Right lobe of liver (tissue), 4 donors: Measurements from ENCODE around the gene TFDP3.

ENCODE experiments used
- POLR2A ChIP-seq: fragments of 450-650 bp; IDR thresholded peaks from one replicate; pipeline ENCODE4 v1.6.1; 2017; ENCODE audit warnings: antibody characterized with exemption, mild to moderate bottlenecking
- TF ChIP-seq, protein P1 (sequence below), 4 donors: fragments of 200-600 bp in 3 of 4; fragments of 450-650 bp in 1 of 4; IDR thresholded peaks; one replicate each; pipeline versions ENCODE4 v1.5.1 to v1.8.0; 2016 to 2022; ENCODE audit warnings: antibody characterized with exemption in 4 of 4, mild to moderate bottlenecking in 2 of 4
- donor health status: DM: no; HTN: no; CAD: no.
- donor health status: DM: no; HTN: no; CAD: no.
- donor health status: DM: no; HTN: yes; CAD: no.

DNA sequence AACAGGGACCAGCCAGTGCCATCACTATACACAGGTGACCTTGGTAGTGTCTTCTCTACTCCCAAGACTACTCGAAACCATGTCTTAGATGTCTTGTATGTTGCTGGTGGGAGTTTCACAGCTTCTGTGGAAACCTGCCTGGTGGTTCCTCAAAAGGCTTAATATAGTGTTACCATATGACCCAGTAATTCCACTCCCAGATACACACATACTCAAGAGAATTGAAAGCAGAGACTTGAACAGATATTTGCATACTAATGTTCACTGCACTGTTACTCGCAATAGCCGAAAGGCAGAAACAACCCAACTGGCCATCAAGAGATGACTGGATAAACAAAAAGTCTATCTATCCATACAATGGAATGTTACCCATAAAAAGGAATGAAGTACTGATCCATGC, 3.1 kb downstream of the TFDP3 start:
- TF ChIP-seq, protein P1, sequence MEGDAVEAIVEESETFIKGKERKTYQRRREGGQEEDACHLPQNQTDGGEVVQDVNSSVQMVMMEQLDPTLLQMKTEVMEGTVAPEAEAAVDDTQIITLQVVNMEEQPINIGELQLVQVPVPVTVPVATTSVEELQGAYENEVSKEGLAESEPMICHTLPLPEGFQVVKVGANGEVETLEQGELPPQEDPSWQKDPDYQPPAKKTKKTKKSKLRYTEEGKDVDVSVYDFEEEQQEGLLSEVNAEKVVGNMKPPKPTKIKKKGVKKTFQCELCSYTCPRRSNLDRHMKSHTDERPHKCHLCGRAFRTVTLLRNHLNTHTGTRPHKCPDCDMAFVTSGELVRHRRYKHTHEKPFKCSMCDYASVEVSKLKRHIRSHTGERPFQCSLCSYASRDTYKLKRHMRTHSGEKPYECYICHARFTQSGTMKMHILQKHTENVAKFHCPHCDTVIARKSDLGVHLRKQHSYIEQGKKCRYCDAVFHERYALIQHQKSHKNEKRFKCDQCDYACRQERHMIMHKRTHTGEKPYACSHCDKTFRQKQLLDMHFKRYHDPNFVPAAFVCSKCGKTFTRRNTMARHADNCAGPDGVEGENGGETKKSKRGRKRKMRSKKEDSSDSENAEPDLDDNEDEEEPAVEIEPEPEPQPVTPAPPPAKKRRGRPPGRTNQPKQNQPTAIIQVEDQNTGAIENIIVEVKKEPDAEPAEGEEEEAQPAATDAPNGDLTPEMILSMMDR (IDR thresholded peaks at IDR 0.05), result no peak
- TF ChIP-seq POLR2A, result no peak
